ENCODE measurements around the gene HTRA3.

GRCh38 chr4:8314691-8315255 is 45.2 kb downstream of the HTRA3 start:
- TF ChIP-seq CTCF (IDR thresholded peaks at IDR 0.05; ENCODE audit: poor library complexity, severe bottlenecking) (no peak), TAF1 (IDR thresholded peaks at IDR 0.05; ENCODE audit: low read depth) (no peak), POLR2AphosphoS5 (IDR thresholded peaks at IDR 0.05) (no peak), RAD21 (conservative IDR thresholded peaks at IDR 0.05) (no peak), EZH2 (IDR thresholded peaks at IDR 0.05; ENCODE audit: borderline replicate concordance, insufficient read depth, low read length, poor library complexity, severe bottlenecking) (no peak), EP300 (conservative IDR thresholded peaks at IDR 0.05; ENCODE audit: poor library complexity, severe bottlenecking) (no peak), SMC3 (conservative IDR thresholded peaks at IDR 0.05; ENCODE audit: poor library complexity) (no peak), REST (IDR thresholded peaks at IDR 0.05; ENCODE audit: borderline replicate concordance) (no peak), MXI1 (conservative IDR thresholded peaks at IDR 0.05; ENCODE audit: poor library complexity, severe bottlenecking) (no peak)

All from neural cell (in vitro differentiated cells).